Stimulated activated naive CD8-positive, alpha-beta T cell treated with anti-CD3 and anti-CD28 coated beads, Interleukin-15, amount 100 ng/mL, for 72 hours (primary cell): ENCODE measurements around the gene S100B.

ENCODE experiments used
- ATAC-seq: fragments of 150-1000 bp; cut with Tn5 transposase; 2 replicates; pipeline ENCODE4 v1.10.0; 2021; ENCODE audit warnings: mild to moderate bottlenecking, moderate library complexity
- DNase-seq, 2 donors: peaks; one replicate each; pipeline ENCODE4 v3.0.0; 2021 to 2022
- H3K27ac Mint-ChIP-seq, 2 donors: one replicate each; pipeline ENCODE4 v1.8.0; 2022; ENCODE audit warnings: mild to moderate bottlenecking in 2 of 2, mixed read lengths in 2 of 2, moderate library complexity in 2 of 2
- H3K27me3 Mint-ChIP-seq: one replicate; pipeline ENCODE4 v1.8.0; 2022; ENCODE audit warnings: mixed read lengths
- H3K4me1 Mint-ChIP-seq: one replicate; pipeline ENCODE4 v1.8.0; 2022; ENCODE audit warnings: mild to moderate bottlenecking, mixed read lengths
- H3K4me3 Mint-ChIP-seq, 2 donors: one replicate each; pipeline ENCODE4 v1.8.0; 2022; ENCODE audit warnings: mild to moderate bottlenecking in 2 of 2, mixed read lengths in 2 of 2, moderate library complexity in 1 of 2
- H3K9me3 Mint-ChIP-seq, 2 donors: one replicate each; pipeline ENCODE4 v1.8.0; 2022; ENCODE audit warnings: mixed read lengths in 2 of 2

Gene S100B

GRCh38 chr21:46564391-46564790 lies 40.5 kb downstream of the S100B start:
- peak overlapping the region in 1 of 2 donors; percentile 22 for H3K27ac Mint-ChIP-seq
- H3K9me3 Mint-ChIP-seq, result no peaks in the 10 kb centered on the region
- ATAC-seq (no peak), DNase-seq (no peak)
- peaks cover 72% of the 10 kb centered on the region for H3K4me1 Mint-ChIP-seq
- H3K27me3 Mint-ChIP-seq, result no peaks in the 10 kb centered on the region
- no peak overlapping the region for H3K4me3 Mint-ChIP-seq

- Mint-ChIP-seq H3K4me1 (peaks cover 85% of the 10 kb centered on the region), H3K9me3 (no peaks in the 10 kb centered on the region), H3K4me3 (no peak overlapping the region), H3K27me3 (no peaks in the 10 kb centered on the region), H3K27ac (peak overlapping the region in 1 of 2 donors; percentile 69)
- no peak for ATAC-seq
- DNase-seq, result no peak
Measured at GRCh38 chr21:46562964-46563607, 41.8 kb downstream of the S100B start.

- ATAC-seq (no peak), DNase-seq (no peak)
- H3K4me1 Mint-ChIP-seq, result peaks cover 90% of the 10 kb centered on the region
- H3K27me3 Mint-ChIP-seq, result no peaks in the 10 kb centered on the region
- H3K9me3 Mint-ChIP-seq, result no peaks in the 10 kb centered on the region
- H3K27ac Mint-ChIP-seq, result peak overlapping the region; percentile 40 to 69
- H3K4me3 Mint-ChIP-seq, result peak overlapping the region in 1 of 2 donors; percentile 87
Measured at GRCh38 chr21:46562472-46562871, 42.4 kb downstream of the S100B start.

GRCh38 chr21:46561445-46562090 lies 43.3 kb downstream of the S100B start:
- peak overlapping the region; percentile 87 to 88 for H3K4me3 Mint-ChIP-seq
- ATAC-seq, result peak; percentile 31

GRCh38 chr21:46560568-46561444 lies 44.1 kb downstream of the S100B start:
- Mint-ChIP-seq H3K4me1 (peaks cover 93% of the 10 kb centered on the region), H3K4me3 (peak overlapping the region; percentile 87 to 88), H3K9me3 (no peaks in the 10 kb centered on the region), H3K27ac (peak overlapping the region; percentile 97 to 98), H3K27me3 (no peaks in the 10 kb centered on the region)
- ATAC-seq (peak; percentile 73), DNase-seq (peak in 1 of 2 donors; percentile 32)

More at GRCh38 chr21:46561445-46562090, 43.3 kb downstream of the S100B start:
- Mint-ChIP-seq H3K27ac (peak overlapping the region; percentile 19 to 83), H3K27me3 (no peaks in the 10 kb centered on the region), H3K4me1 (peaks cover 92% of the 10 kb centered on the region), H3K9me3 (no peaks in the 10 kb centered on the region)
- no peak for DNase-seq

- DNase-seq, result peak; percentile 70 to 74
- Mint-ChIP-seq H3K27me3 (no peaks in the 10 kb centered on the region), H3K27ac (peak overlapping the region; percentile 97 to 98), H3K9me3 (no peaks in the 10 kb centered on the region), H3K4me1 (peaks cover 96% of the 10 kb centered on the region), H3K4me3 (peak overlapping the region; percentile 87 to 88)
- peak; percentile 84 for ATAC-seq
Measured at GRCh38 chr21:46559291-46559983, 45.4 kb downstream of the S100B start.

- Mint-ChIP-seq H3K27me3 (no peaks in the 10 kb centered on the region), H3K4me1 (peaks cover 98% of the 10 kb centered on the region), H3K27ac (peak overlapping the region in 1 of 2 donors; percentile 52)
Measured at GRCh38 chr21:46557919-46558392, 46.9 kb downstream of the S100B start.

GRCh38 chr21:46557469-46557868 lies 47.4 kb downstream of the S100B start:
- no peaks in the 10 kb centered on the region for H3K27me3 Mint-ChIP-seq
- peaks cover 98% of the 10 kb centered on the region for H3K4me1 Mint-ChIP-seq
- no peak overlapping the region for H3K4me3 Mint-ChIP-seq
- ATAC-seq, result no peak
- H3K9me3 Mint-ChIP-seq, result no peaks in the 10 kb centered on the region
- peak overlapping the region in 1 of 2 donors; percentile 2 for H3K27ac Mint-ChIP-seq
- DNase-seq, result no peak

More at GRCh38 chr21:46557919-46558392, 46.9 kb downstream of the S100B start:
- no peak for ATAC-seq
- DNase-seq, result no peak
- H3K4me3 Mint-ChIP-seq, result no peak overlapping the region
- H3K9me3 Mint-ChIP-seq, result no peaks in the 10 kb centered on the region

- Mint-ChIP-seq H3K9me3 (no peaks in the 10 kb centered on the region), H3K27ac (peak overlapping the region in 1 of 2 donors; percentile 2), H3K27me3 (no peaks in the 10 kb centered on the region), H3K4me1 (peaks cover 98% of the 10 kb centered on the region), H3K4me3 (no peak overlapping the region)
- ATAC-seq (no peak), DNase-seq (no peak)
Measured at GRCh38 chr21:46556802-46557201, 48.1 kb downstream of the S100B start.

- H3K27ac Mint-ChIP-seq, result peak overlapping the region in 1 of 2 donors; percentile 79
- H3K9me3 Mint-ChIP-seq, result no peaks in the 10 kb centered on the region
- H3K27me3 Mint-ChIP-seq, result no peaks in the 10 kb centered on the region
- DNase-seq (no peak), ATAC-seq (no peak)
- no peak overlapping the region for H3K4me3 Mint-ChIP-seq
- peaks cover 98% of the 10 kb centered on the region for H3K4me1 Mint-ChIP-seq
Measured at GRCh38 chr21:46555678-46556077, 49.2 kb downstream of the S100B start.

- no peak for ATAC-seq
- Mint-ChIP-seq H3K9me3 (no peaks in the 10 kb centered on the region), H3K4me3 (no peak overlapping the region), H3K27me3 (no peaks in the 10 kb centered on the region), H3K27ac (peak overlapping the region in 1 of 2 donors; percentile 34), H3K4me1 (peaks cover 98% of the 10 kb centered on the region)
- no peak for DNase-seq
Measured at GRCh38 chr21:46555225-46555617, 49.7 kb downstream of the S100B start.

GRCh38 chr21:46554431-46555224 lies 50.3 kb downstream of the S100B start:
- ATAC-seq (no peak), DNase-seq (no peak)
- Mint-ChIP-seq H3K27me3 (no peaks in the 10 kb centered on the region), H3K4me3 (peak overlapping the region in 1 of 2 donors; percentile 21), H3K4me1 (peaks cover 96% of the 10 kb centered on the region), H3K27ac (peak overlapping the region in 1 of 2 donors; percentile 26), H3K9me3 (no peaks in the 10 kb centered on the region)

GRCh38 chr21:46553993-46554392 lies 50.9 kb downstream of the S100B start:
- DNase-seq (no peak), ATAC-seq (no peak)
- Mint-ChIP-seq H3K9me3 (no peaks in the 10 kb centered on the region), H3K4me3 (no peak overlapping the region), H3K27ac (no peak overlapping the region), H3K27me3 (no peaks in the 10 kb centered on the region), H3K4me1 (peaks cover 89% of the 10 kb centered on the region)

- Mint-ChIP-seq H3K27ac (peak overlapping the region in 1 of 2 donors; percentile 97), H3K4me1 (peaks cover 79% of the 10 kb centered on the region), H3K4me3 (peak overlapping the region; percentile 82 to 86), H3K9me3 (peaks cover 0 to 8% of the 10 kb centered on the region in 2 donors), H3K27me3 (no peaks in the 10 kb centered on the region)
- DNase-seq (no peak), ATAC-seq (no peak)
Measured at GRCh38 chr21:46552865-46553379, 52.0 kb downstream of the S100B start.
